Measurements from ENCODE around the gene PHLDB1.
"Not testable (repeated sequence)": the region's sequence is repeated elsewhere in the genome, so short reads cannot be mapped to it uniquely, and the experiment has no call there.

The PHLDB1 gene

GRCh38 chr11:118687906-118688305 lies 80.5 kb downstream of the PHLDB1 start:
- 93 to 97% methylated on average over 5 of the region's 5 CpGs for WGBS, 2 experiments
- no peak overlapping the region for H3K4me3 ChIP-seq (ENCODE audit: insufficient read depth, low read depth, low read length)

GRCh38 chr11:118688339-118688738 lies 80.9 kb downstream of the PHLDB1 start:
- H3K27me3 ChIP-seq (ENCODE audit: control insufficient read depth, insufficient read depth, low read length, poor library complexity, severe bottlenecking); H3K9me3 ChIP-seq (ENCODE audit: control insufficient read depth, low read length); H3K4me1 ChIP-seq (ENCODE audit: control insufficient read depth, insufficient read depth, low read length); H3K27ac ChIP-seq (ENCODE audit: insufficient read depth, low read depth, low read length, poor library complexity, severe bottlenecking); H3K4me3 ChIP-seq (ENCODE audit: insufficient read depth, low read depth, low read length); H3K36me3 ChIP-seq (ENCODE audit: control insufficient read depth, insufficient read depth, low read length): not testable (repeated sequence)
- WGBS, 2 experiments: 92% methylated on average over 10 of the region's 10 CpGs

More at GRCh38 chr11:118687906-118688305, 80.5 kb downstream of the PHLDB1 start:
- no peaks in the 10 kb centered on the region for H3K9me3 ChIP-seq (ENCODE audit: control insufficient read depth, low read length)
- H3K27ac ChIP-seq (ENCODE audit: insufficient read depth, low read depth, low read length, poor library complexity, severe bottlenecking): no peak overlapping the region
- H3K27me3 ChIP-seq (ENCODE audit: control insufficient read depth, insufficient read depth, low read length, poor library complexity, severe bottlenecking): no peaks in the 10 kb centered on the region
- peaks cover 5% of the 10 kb centered on the region for H3K4me1 ChIP-seq (ENCODE audit: control insufficient read depth, insufficient read depth, low read length)
- no peaks in the 10 kb centered on the region for H3K36me3 ChIP-seq (ENCODE audit: control insufficient read depth, insufficient read depth, low read length)

- no peak overlapping the region for H3K27ac ChIP-seq (ENCODE audit: insufficient read depth, low read depth, low read length, poor library complexity, severe bottlenecking)
- H3K36me3 ChIP-seq (ENCODE audit: control insufficient read depth, insufficient read depth, low read length): no peaks in the 10 kb centered on the region
- peaks cover 5% of the 10 kb centered on the region for H3K4me1 ChIP-seq (ENCODE audit: control insufficient read depth, insufficient read depth, low read length)
- WGBS, 2 experiments: 95% methylated on average over 41 of the region's 41 CpGs
- H3K27me3 ChIP-seq (ENCODE audit: control insufficient read depth, insufficient read depth, low read length, poor library complexity, severe bottlenecking): no peaks in the 10 kb centered on the region
- H3K4me3 ChIP-seq (ENCODE audit: insufficient read depth, low read depth, low read length): no peak overlapping the region
- H3K9me3 ChIP-seq (ENCODE audit: control insufficient read depth, low read length): no peaks in the 10 kb centered on the region
These were observed 81.6 kb downstream of the PHLDB1 start for GRCh38 chr11:118688851-118689502.

GRCh38 chr11:118689503-118689851 lies 82.1 kb downstream of the PHLDB1 start:
- H3K4me1 ChIP-seq (ENCODE audit: control insufficient read depth, insufficient read depth, low read length): peaks cover 5% of the 10 kb centered on the region
- H3K9me3 ChIP-seq (ENCODE audit: control insufficient read depth, low read length): no peaks in the 10 kb centered on the region
- H3K36me3 ChIP-seq (ENCODE audit: control insufficient read depth, insufficient read depth, low read length): no peaks in the 10 kb centered on the region
- no peak overlapping the region for H3K4me3 ChIP-seq (ENCODE audit: insufficient read depth, low read depth, low read length)
- 28% methylated on average over 9 of the region's 9 CpGs for WGBS, 2 experiments
- H3K27me3 ChIP-seq (ENCODE audit: control insufficient read depth, insufficient read depth, low read length, poor library complexity, severe bottlenecking): no peaks in the 10 kb centered on the region
- H3K27ac ChIP-seq (ENCODE audit: insufficient read depth, low read depth, low read length, poor library complexity, severe bottlenecking): no peak overlapping the region

- no peak overlapping the region for H3K27ac ChIP-seq (ENCODE audit: insufficient read depth, low read depth, low read length, poor library complexity, severe bottlenecking)
- no peaks in the 10 kb centered on the region for H3K27me3 ChIP-seq (ENCODE audit: control insufficient read depth, insufficient read depth, low read length, poor library complexity, severe bottlenecking)
- H3K4me3 ChIP-seq (ENCODE audit: insufficient read depth, low read depth, low read length): peak overlapping the region; percentile 36
These were observed 82.6 kb downstream of the PHLDB1 start for GRCh38 chr11:118689852-118690552.

GRCh38 chr11:118690553-118691304 lies 83.3 kb downstream of the PHLDB1 start:
- Histone ChIP-seq H3K36me3 (ENCODE audit: control insufficient read depth, insufficient read depth, low read length) (no peaks in the 10 kb centered on the region), H3K4me3 (ENCODE audit: insufficient read depth, low read depth, low read length) (no peak overlapping the region), H3K9me3 (ENCODE audit: control insufficient read depth, low read length) (no peaks in the 10 kb centered on the region), H3K27me3 (ENCODE audit: control insufficient read depth, insufficient read depth, low read length, poor library complexity, severe bottlenecking) (no peaks in the 10 kb centered on the region), H3K4me1 (ENCODE audit: control insufficient read depth, insufficient read depth, low read length) (peaks cover 5% of the 10 kb centered on the region), H3K27ac (ENCODE audit: insufficient read depth, low read depth, low read length, poor library complexity, severe bottlenecking) (no peak overlapping the region)
- WGBS, 2 experiments: 87 to 88% methylated on average over 14 of the region's 15 CpGs

More at GRCh38 chr11:118689852-118690552, 82.6 kb downstream of the PHLDB1 start:
- H3K4me1 ChIP-seq (ENCODE audit: control insufficient read depth, insufficient read depth, low read length): peaks cover 5% of the 10 kb centered on the region
- H3K9me3 ChIP-seq (ENCODE audit: control insufficient read depth, low read length): no peaks in the 10 kb centered on the region
- WGBS, 2 experiments: 10% methylated on average over 30 of the region's 30 CpGs
- no peaks in the 10 kb centered on the region for H3K36me3 ChIP-seq (ENCODE audit: control insufficient read depth, insufficient read depth, low read length)

- H3K9me3 ChIP-seq (ENCODE audit: control insufficient read depth, low read length): no peaks in the 10 kb centered on the region
- H3K27ac ChIP-seq (ENCODE audit: insufficient read depth, low read depth, low read length, poor library complexity, severe bottlenecking): no peak overlapping the region
- peaks cover 5% of the 10 kb centered on the region for H3K4me1 ChIP-seq (ENCODE audit: control insufficient read depth, insufficient read depth, low read length)
- H3K27me3 ChIP-seq (ENCODE audit: control insufficient read depth, insufficient read depth, low read length, poor library complexity, severe bottlenecking): no peaks in the 10 kb centered on the region
- H3K36me3 ChIP-seq (ENCODE audit: control insufficient read depth, insufficient read depth, low read length): no peaks in the 10 kb centered on the region
- 87 to 89% methylated on average over 15 of the region's 15 CpGs for WGBS, 2 experiments
- H3K4me3 ChIP-seq (ENCODE audit: insufficient read depth, low read depth, low read length): no peak overlapping the region
These were observed 84.8 kb downstream of the PHLDB1 start for GRCh38 chr11:118691926-118692830.

- Histone ChIP-seq H3K9me3 (ENCODE audit: control insufficient read depth, low read length) (no peaks in the 10 kb centered on the region), H3K27ac (ENCODE audit: insufficient read depth, low read depth, low read length, poor library complexity, severe bottlenecking) (no peak overlapping the region), H3K4me3 (ENCODE audit: insufficient read depth, low read depth, low read length) (no peak overlapping the region), H3K36me3 (ENCODE audit: control insufficient read depth, insufficient read depth, low read length) (no peaks in the 10 kb centered on the region), H3K27me3 (ENCODE audit: control insufficient read depth, insufficient read depth, low read length, poor library complexity, severe bottlenecking) (no peaks in the 10 kb centered on the region), H3K4me1 (ENCODE audit: control insufficient read depth, insufficient read depth, low read length) (peaks cover 5% of the 10 kb centered on the region)
- 91% methylated on average over 8 of the region's 8 CpGs for WGBS, 2 experiments
These were observed 86.8 kb downstream of the PHLDB1 start for GRCh38 chr11:118694185-118694584.

GRCh38 chr11:118694771-118695170 lies 87.4 kb downstream of the PHLDB1 start:
- Histone ChIP-seq H3K36me3 (ENCODE audit: control insufficient read depth, insufficient read depth, low read length) (no peaks in the 10 kb centered on the region), H3K4me3 (ENCODE audit: insufficient read depth, low read depth, low read length) (no peak overlapping the region), H3K9me3 (ENCODE audit: control insufficient read depth, low read length) (no peaks in the 10 kb centered on the region), H3K4me1 (ENCODE audit: control insufficient read depth, insufficient read depth, low read length) (peaks cover 5% of the 10 kb centered on the region), H3K27ac (ENCODE audit: insufficient read depth, low read depth, low read length, poor library complexity, severe bottlenecking) (no peak overlapping the region), H3K27me3 (ENCODE audit: control insufficient read depth, insufficient read depth, low read length, poor library complexity, severe bottlenecking) (no peaks in the 10 kb centered on the region)
- 95% methylated on average over 11 of the region's 11 CpGs for WGBS, 2 experiments

Measured in ectodermal cell (in vitro differentiated cells).